ENCODE measurements around the gene RABAC1. TPM values are rescaled to one million over a fixed set of nuclear protein-coding genes. Genes with fewer than 3 reads are reported as not detected.
A peak's percentile ranks its signal among the peaks of the same experiment; 100 is the strongest.

Gene RABAC1
- total RNA-seq, 3 donors from 2014 or later (not counting 1 experiment from before 2014, with no cell fraction given): 76.8 to 100.0 (median 78.4) TPM

DNA sequence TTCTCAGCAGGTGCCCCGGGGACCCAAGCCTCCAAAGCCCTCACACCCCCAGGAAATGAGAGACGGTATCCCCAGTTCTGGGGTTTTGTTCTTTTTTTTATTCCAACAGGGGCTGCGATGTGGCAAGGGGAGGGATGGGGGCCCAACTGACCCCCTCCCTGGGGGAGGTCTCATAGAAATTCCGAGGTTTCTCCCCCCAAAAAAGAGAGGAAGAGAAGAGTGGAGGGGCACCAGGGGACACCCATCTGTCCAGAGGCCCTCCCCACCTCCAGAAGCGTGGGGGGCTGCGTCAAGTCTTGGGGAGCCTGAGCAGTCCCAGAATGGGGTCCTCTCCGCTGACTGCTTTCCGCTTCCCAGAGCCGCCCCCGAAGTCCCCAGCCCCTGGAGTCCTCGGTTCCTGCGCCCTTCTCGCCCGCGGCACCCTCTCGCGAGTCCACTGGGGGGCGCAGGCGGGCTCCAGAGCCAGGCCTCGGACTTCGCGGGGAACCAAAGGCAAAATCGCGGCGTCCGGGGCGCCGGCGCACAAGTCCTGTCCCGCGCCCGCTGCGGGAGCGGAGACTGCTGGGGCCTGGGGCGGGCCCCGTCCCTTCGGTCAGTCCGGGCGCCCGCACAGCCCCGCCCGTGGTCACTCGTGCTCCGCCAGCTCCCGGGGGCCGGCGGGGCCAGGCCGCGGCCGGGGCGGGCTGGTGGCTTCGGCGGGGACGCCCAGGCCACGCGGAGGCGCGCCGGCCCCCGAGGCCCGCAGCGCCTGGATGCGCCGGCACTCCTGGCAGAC, 39.3 kb upstream of the RABAC1 start:
- ATAC-seq: no peak
- intact Hi-C loops (cut with micrococcal nuclease): no loop called here
- peaks cover 49 to 60% of the 10 kb centered on the region in 2 donors for H3K27me3 Mint-ChIP-seq (ENCODE audit: low read depth in 2 of 2)

DNA sequence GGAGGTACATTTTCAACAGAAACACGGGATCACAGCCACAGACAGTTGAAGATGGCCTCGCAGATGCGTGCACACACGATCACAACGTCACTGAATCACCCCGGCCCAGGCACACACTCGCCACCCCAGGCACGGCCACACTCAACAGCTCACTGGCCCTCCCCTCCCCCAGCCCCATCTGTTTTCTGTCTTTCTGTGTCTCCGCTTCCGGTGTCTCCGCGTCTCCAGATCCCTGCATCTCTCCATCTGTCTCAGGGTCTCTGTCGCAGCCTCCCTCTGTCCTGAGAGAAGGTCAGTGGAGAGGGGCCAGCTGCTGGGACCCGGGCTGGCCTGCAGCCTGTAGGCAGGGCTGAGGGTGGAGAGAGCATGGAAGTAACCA, 38.7 kb upstream of the RABAC1 start:
- WGBS (ENCODE audit: insufficient coverage): 6% methylated on average over 14 of the region's 14 CpGs
- peaks cover 26% of the 10 kb centered on the region for H3K4me1 ChIP-seq (ENCODE audit: control insufficient read depth, insufficient read depth, low read length)
- peaks cover 23% of the 10 kb centered on the region for H3K27me3 ChIP-seq (ENCODE audit: control insufficient read depth, insufficient read depth, low read length)
- DNase-seq: peak in 1 of 2 donors; percentile 11
- intact Hi-C loops (cut with micrococcal nuclease): no loop called here
- TF ChIP-seq, protein P1, sequence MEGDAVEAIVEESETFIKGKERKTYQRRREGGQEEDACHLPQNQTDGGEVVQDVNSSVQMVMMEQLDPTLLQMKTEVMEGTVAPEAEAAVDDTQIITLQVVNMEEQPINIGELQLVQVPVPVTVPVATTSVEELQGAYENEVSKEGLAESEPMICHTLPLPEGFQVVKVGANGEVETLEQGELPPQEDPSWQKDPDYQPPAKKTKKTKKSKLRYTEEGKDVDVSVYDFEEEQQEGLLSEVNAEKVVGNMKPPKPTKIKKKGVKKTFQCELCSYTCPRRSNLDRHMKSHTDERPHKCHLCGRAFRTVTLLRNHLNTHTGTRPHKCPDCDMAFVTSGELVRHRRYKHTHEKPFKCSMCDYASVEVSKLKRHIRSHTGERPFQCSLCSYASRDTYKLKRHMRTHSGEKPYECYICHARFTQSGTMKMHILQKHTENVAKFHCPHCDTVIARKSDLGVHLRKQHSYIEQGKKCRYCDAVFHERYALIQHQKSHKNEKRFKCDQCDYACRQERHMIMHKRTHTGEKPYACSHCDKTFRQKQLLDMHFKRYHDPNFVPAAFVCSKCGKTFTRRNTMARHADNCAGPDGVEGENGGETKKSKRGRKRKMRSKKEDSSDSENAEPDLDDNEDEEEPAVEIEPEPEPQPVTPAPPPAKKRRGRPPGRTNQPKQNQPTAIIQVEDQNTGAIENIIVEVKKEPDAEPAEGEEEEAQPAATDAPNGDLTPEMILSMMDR (IDR thresholded peaks at IDR 0.05): no peak
- no peaks in the 10 kb centered on the region for H3K36me3 ChIP-seq (ENCODE audit: control insufficient read depth, insufficient read depth, low read length)
- Mint-ChIP-seq H3K4me3 (no peak overlapping the region), H3K27ac (no peak overlapping the region), H3K4me1 (peaks cover 12 to 37% of the 10 kb centered on the region in 2 donors), H3K36me3 (no peaks in the 10 kb centered on the region), H3K9me3 (no peaks in the 10 kb centered on the region), H3K27me3 (ENCODE audit: low read depth in 2 of 2) (peaks cover 49 to 61% of the 10 kb centered on the region in 2 donors)
- no peaks in the 10 kb centered on the region for H3K9me3 ChIP-seq (ENCODE audit: control insufficient read depth, insufficient read depth, low read length)
- ATAC-seq: no peak
- no peak overlapping the region for H3K27ac ChIP-seq (ENCODE audit: low read length)
- no peak overlapping the region for H3K4me3 ChIP-seq (ENCODE audit: low read length)

More for the DNA sequence above, 39.3 kb upstream of the RABAC1 start:
- Histone ChIP-seq H3K27me3 (ENCODE audit: control insufficient read depth, insufficient read depth, low read length) (peaks cover 23% of the 10 kb centered on the region), H3K4me1 (ENCODE audit: control insufficient read depth, insufficient read depth, low read length) (peaks cover 21% of the 10 kb centered on the region), H3K36me3 (ENCODE audit: control insufficient read depth, insufficient read depth, low read length) (no peaks in the 10 kb centered on the region), H3K27ac (ENCODE audit: low read length) (no peak overlapping the region), H3K4me3 (ENCODE audit: low read length) (no peak overlapping the region), H3K9me3 (ENCODE audit: control insufficient read depth, insufficient read depth, low read length) (no peaks in the 10 kb centered on the region)
- H3K36me3 Mint-ChIP-seq: no peaks in the 10 kb centered on the region
- H3K27ac Mint-ChIP-seq: no peak overlapping the region
- DNase-seq: peak in 1 of 2 donors; percentile 52
- no peak overlapping the region for H3K4me3 Mint-ChIP-seq
- H3K4me1 Mint-ChIP-seq: peaks cover 10 to 34% of the 10 kb centered on the region in 2 donors
- 9% methylated on average over 62 of the region's 64 CpGs for WGBS (ENCODE audit: insufficient coverage)
- H3K9me3 Mint-ChIP-seq: no peaks in the 10 kb centered on the region
- TF ChIP-seq, protein P1 (IDR thresholded peaks at IDR 0.05): peak; percentile 22

DNA sequence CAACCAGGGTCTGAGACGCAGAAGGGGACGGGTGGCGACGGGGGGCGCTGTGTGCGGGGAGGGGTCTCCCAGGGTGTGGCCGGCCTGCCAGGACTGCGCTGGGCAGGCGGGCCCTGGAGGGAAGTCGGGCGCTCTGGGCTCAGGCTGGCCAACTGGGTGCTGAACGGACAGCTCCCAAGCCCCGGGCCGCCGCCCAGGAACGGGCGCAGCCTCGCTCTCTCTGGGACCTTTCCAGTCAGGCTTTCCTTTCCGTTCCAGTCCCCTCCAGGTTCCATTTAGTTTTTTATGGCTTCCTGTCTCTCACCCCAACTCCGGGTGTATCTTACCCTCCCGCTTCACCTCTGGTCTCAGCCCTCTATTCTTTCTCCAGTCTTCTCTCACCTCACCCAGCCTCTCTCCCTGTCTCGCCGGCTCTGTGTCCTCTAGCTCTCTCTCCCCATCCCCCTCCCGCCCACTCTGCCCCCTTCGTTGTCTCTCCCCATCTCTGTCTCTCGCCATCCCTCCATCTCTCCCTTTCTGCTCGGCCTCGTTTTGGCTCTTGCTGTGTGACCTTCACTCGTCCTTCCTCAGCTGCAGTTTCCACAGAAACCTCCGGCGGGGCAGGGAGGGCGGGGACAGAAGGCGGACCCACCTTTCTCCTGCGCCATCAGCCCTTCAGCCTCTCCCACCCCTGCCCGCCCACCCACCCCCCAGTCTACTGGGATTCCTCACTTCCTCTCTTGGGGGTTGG, 38.2 kb upstream of the RABAC1 start:
- intact Hi-C loops (cut with micrococcal nuclease): no loop called here
- H3K27ac ChIP-seq (ENCODE audit: low read length): no peak overlapping the region
- H3K9me3 Mint-ChIP-seq: no peaks in the 10 kb centered on the region
- peaks cover 12 to 43% of the 10 kb centered on the region in 2 donors for H3K4me1 Mint-ChIP-seq
- H3K4me1 ChIP-seq (ENCODE audit: control insufficient read depth, insufficient read depth, low read length): peaks cover 26% of the 10 kb centered on the region
- no peak for ATAC-seq
- H3K36me3 Mint-ChIP-seq: no peaks in the 10 kb centered on the region
- H3K27ac Mint-ChIP-seq: no peak overlapping the region
- 1% methylated on average over 32 of the region's 35 CpGs for WGBS (ENCODE audit: insufficient coverage)
- H3K27me3 ChIP-seq (ENCODE audit: control insufficient read depth, insufficient read depth, low read length): peaks cover 23% of the 10 kb centered on the region
- peaks cover 48 to 59% of the 10 kb centered on the region in 2 donors for H3K27me3 Mint-ChIP-seq (ENCODE audit: low read depth in 2 of 2)
- no peak overlapping the region for H3K4me3 Mint-ChIP-seq
- no peak overlapping the region for H3K4me3 ChIP-seq (ENCODE audit: low read length)
- TF ChIP-seq, protein P1 (IDR thresholded peaks at IDR 0.05): no peak
- H3K36me3 ChIP-seq (ENCODE audit: control insufficient read depth, insufficient read depth, low read length): no peaks in the 10 kb centered on the region
- H3K9me3 ChIP-seq (ENCODE audit: control insufficient read depth, insufficient read depth, low read length): no peaks in the 10 kb centered on the region
- DNase-seq: peak; percentile 29 to 62
